A673 (cell line): Measurements from ENCODE around the gene ZNF488.
"Not testable (repeated sequence)": the region's sequence is repeated elsewhere in the genome, so short reads cannot be mapped to it uniquely, and the experiment has no call there.

Experiments used
- CTCF ChIP-seq: fragments of 300-800, 200-600 bp; sonication (generic); conservative IDR thresholded peaks from 2 replicates; pipeline ENCODE4 v1.5.1; 2017; ENCODE audit warnings: low read depth, mild to moderate bottlenecking, antibody characterized with exemption, low read length, moderate library complexity, mixed read lengths
- EZH2 ChIP-seq: fragments of 200-600 bp; sonication (generic); IDR thresholded peaks from 2 replicates; pipeline ENCODE4 v1.6.1; 2017; ENCODE audit warnings: borderline replicate concordance, low read depth, mild to moderate bottlenecking, mixed read lengths, antibody characterized with exemption, low read length; ENCODE audit not compliant: poor library complexity, severe bottlenecking

DNA sequence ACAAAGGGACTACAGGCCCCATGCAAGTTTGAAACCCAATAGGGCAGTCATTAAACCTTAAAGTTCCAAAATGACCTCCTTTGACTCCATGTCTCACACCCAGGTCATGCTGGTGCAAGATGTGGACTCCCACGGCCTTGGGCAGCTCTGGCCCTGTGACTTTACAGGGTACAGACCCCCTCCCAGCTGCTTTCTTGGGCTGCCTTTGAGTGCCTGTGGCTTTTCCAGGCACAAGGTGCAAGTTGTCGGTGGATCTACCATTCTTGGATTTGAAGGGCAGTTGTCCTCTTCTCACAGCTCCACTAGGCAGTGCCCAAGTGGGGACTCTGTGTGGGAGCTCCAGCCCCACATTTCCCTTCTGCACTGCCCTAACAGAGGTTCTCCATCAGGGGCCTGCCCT lies 2.0 kb upstream of the ZNF488 start:
- not testable (repeated sequence) for TF ChIP-seq CTCF, EZH2
